Measurements from ENCODE around the gene GATAD2B.

GATAD2B gene

DNA sequence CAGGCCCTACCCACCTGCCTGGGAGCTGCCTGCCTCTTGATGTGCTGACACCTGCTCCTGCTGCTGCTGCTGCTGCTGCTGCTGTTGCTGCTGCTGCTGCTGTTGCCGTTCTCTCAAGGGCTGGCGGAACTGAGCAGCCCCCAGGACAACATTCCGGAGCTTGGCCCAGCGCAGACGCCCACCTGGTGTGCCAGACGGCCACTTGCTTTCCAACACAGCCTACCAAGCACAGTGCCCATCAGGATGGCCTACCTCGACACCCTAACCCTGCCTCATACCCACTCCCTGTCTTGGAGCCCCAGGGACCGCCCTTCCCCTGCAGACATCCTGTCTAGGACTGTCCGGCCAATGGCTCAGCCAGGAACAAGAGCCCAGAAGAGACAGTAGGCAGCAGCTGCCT is 12.0 kb upstream of the GATAD2B start:
- H3K27ac ChIP-seq (ENCODE audit: extremely low read depth, low read depth, low read length) = no peak overlapping the region
- no peaks in the 10 kb centered on the region for H3K4me1 ChIP-seq (ENCODE audit: control insufficient read depth, insufficient read depth, low read length)
- ChIA-PET POLR2A (interaction anchor here (1.4 kb wide), 1 partner anchor 11 kb away, joined by 6 read pairs; the partner anchor contains the start of gene GATAD2B), CTCF (interaction anchor here (0.6 to 1.2 kb wide), 3 partner anchors 11 to 20 kb away, joined by 3 read pairs; no protein-coding TSS in a partner anchor)
- H3K9me3 ChIP-seq (ENCODE audit: control insufficient read depth, insufficient read depth, low read depth, low read length) = no peaks in the 10 kb centered on the region
- peaks cover 4 to 88% of the 10 kb centered on the region in 2 experiments; a peak in 2 of 3 replicates for H3K36me3 ChIP-seq (ENCODE audit: control insufficient read depth in 2 of 2, insufficient read depth in 1 of 2, low read length in 2 of 2)
- TF ChIP-seq ZNF24 (tag by site-specific recombination; IDR thresholded peaks at IDR 0.05) (no peak), OSR2 (tag by site-specific recombination; IDR thresholded peaks at IDR 0.05) (peak; percentile 21; the same call in 1 of the 2 replicates)
- H3K4me3 ChIP-seq (ENCODE audit: low read depth, low read length) = no peak overlapping the region

DNA sequence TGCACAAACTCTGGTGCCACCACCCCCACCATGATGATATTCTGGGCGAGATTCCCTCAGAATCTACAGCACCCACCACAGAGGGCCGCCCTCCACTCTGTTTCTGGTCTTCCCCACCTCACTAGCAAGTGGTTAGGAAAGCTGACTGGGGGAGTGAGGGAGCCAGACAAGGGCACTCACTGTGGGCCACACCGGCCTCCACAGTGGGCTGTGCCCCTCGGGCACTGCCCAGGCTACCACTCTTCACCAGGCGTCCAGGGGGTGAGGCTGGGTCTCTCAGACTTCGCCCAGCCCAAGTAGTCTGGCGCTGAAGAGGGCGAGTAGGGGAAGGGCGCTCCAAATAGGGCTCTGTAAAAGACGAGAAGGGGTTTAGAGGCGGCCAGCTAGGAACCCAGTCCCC is 11.2 kb upstream of the GATAD2B start:
- Histone ChIP-seq H3K4me1 (ENCODE audit: control insufficient read depth, insufficient read depth, low read length) (no peaks in the 10 kb centered on the region), H3K9me3 (ENCODE audit: control insufficient read depth, insufficient read depth, low read depth, low read length) (no peaks in the 10 kb centered on the region), H3K4me3 (ENCODE audit: low read depth, low read length) (no peak overlapping the region), H3K27ac (ENCODE audit: extremely low read depth, low read depth, low read length) (no peak overlapping the region), H3K36me3 (ENCODE audit: control insufficient read depth in 2 of 2, insufficient read depth in 1 of 2, low read length in 2 of 2) (peaks cover 4 to 82% of the 10 kb centered on the region in 2 experiments; a peak in 2 of 3 replicates)
- ChIA-PET POLR2A (interaction anchor here (0.5 to 1.4 kb wide), 2 partner anchors 9 to 11 kb away, joined by 4 to 6 read pairs; partner anchors contain the start of gene GATAD2B), CTCF (interaction anchor here (0.6 to 1.2 kb wide), 3 partner anchors 11 to 21 kb away, joined by 3 read pairs; no protein-coding TSS in a partner anchor)
- no peak for TF ChIP-seq BCL11A (tag by site-specific recombination; IDR thresholded peaks at IDR 0.05; ENCODE audit: low read depth)
- TF ChIP-seq ZNF138 (tag by site-specific recombination; IDR thresholded peaks at IDR 0.05; ENCODE audit: borderline replicate concordance) = no peak
- TF ChIP-seq ZNF140 (tag by site-specific recombination; IDR thresholded peaks at IDR 0.05) = no peak
- no peak for TF ChIP-seq ZNF791 (tag by site-specific recombination; IDR thresholded peaks at IDR 0.05)
- TF ChIP-seq ZNF169 (tag by site-specific recombination; IDR thresholded peaks at IDR 0.05) = no peak
- TF ChIP-seq WT1 (tag by site-specific recombination; IDR thresholded peaks at IDR 0.05) = no peak
- no peak for TF ChIP-seq ZNF610 (tag by site-specific recombination; IDR thresholded peaks at IDR 0.05; ENCODE audit: borderline replicate concordance)
- TF ChIP-seq, protein P1, sequence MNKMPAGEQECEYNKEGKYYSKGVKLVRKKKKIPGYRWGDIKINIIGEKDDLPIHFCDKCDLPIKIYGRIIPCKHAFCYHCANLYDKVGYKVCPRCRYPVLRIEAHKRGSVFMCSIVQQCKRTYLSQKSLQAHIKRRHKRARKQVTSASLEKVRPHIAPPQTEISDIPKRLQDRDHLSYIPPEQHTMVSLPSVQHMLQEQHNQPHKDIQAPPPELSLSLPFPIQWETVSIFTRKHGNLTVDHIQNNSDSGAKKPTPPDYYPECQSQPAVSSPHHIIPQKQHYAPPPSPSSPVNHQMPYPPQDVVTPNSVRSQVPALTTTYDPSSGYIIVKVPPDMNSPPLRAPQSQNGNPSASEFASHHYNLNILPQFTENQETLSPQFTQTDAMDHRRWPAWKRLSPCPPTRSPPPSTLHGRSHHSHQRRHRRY (tag by site-specific recombination; IDR thresholded peaks at IDR 0.05) = no peak
- no peak for TF ChIP-seq FEZF1 (tag by site-specific recombination; IDR thresholded peaks at IDR 0.05)
- TF ChIP-seq, protein P2, sequence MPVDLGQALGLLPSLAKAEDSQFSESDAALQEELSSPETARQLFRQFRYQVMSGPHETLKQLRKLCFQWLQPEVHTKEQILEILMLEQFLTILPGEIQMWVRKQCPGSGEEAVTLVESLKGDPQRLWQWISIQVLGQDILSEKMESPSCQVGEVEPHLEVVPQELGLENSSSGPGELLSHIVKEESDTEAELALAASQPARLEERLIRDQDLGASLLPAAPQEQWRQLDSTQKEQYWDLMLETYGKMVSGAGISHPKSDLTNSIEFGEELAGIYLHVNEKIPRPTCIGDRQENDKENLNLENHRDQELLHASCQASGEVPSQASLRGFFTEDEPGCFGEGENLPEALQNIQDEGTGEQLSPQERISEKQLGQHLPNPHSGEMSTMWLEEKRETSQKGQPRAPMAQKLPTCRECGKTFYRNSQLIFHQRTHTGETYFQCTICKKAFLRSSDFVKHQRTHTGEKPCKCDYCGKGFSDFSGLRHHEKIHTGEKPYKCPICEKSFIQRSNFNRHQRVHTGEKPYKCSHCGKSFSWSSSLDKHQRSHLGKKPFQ (tag by site-specific recombination; IDR thresholded peaks at IDR 0.05) = no peak

DNA sequence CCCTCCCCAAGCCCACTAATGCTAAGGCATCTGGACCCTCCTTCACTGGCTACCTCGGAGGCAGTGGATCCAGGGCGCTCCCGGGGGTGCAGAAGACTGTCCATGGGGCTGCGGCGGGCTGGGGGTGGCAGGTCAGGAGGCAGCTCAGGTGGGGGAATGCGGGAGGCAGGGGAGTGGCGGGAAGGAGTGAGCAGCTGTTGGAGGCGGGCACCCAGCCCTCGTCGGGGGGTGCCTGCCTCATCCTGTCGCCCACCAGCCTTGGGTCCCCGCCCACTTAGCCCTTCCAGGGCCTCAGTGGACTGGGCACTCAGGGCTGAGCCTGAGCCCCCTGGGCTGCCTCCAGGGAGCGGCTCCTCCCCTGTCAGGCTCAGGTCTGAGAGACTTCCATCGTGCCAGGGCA is 10.7 kb upstream of the GATAD2B start:
- peaks cover 4 to 78% of the 10 kb centered on the region in 2 experiments; a peak in 2 of 3 replicates for H3K36me3 ChIP-seq (ENCODE audit: control insufficient read depth in 2 of 2, insufficient read depth in 1 of 2, low read length in 2 of 2)
- ChIA-PET POLR2A (interaction anchor here (0.5 to 0.6 kb wide), 2 partner anchors 9 to 39 kb away, joined by 4 read pairs; no protein-coding TSS in a partner anchor), CTCF (no interaction called here)
- no peak for TF ChIP-seq ZNF146 (tag by site-specific recombination; IDR thresholded peaks at IDR 0.05)
- TF ChIP-seq BCL11B (tag by site-specific recombination; IDR thresholded peaks at IDR 0.05; ENCODE audit: low read depth) = no peak
- TF ChIP-seq ZNF514 (tag by site-specific recombination; IDR thresholded peaks at IDR 0.05) = no peak
- TF ChIP-seq ZNF501 (tag by site-specific recombination; IDR thresholded peaks at IDR 0.05) = no peak
- no peak for TF ChIP-seq ZNF132 (tag by site-specific recombination; IDR thresholded peaks at IDR 0.05; ENCODE audit: borderline replicate concordance)
- no peak for TF ChIP-seq ZNF768 (tag by site-specific recombination; IDR thresholded peaks at IDR 0.05)
- no peak for TF ChIP-seq GLIS2 (tag by site-specific recombination; IDR thresholded peaks at IDR 0.05)
- TF ChIP-seq GLI2 (tag by site-specific recombination; IDR thresholded peaks at IDR 0.05; ENCODE audit: borderline replicate concordance, low read depth) = no peak
- TF ChIP-seq, protein P3, sequence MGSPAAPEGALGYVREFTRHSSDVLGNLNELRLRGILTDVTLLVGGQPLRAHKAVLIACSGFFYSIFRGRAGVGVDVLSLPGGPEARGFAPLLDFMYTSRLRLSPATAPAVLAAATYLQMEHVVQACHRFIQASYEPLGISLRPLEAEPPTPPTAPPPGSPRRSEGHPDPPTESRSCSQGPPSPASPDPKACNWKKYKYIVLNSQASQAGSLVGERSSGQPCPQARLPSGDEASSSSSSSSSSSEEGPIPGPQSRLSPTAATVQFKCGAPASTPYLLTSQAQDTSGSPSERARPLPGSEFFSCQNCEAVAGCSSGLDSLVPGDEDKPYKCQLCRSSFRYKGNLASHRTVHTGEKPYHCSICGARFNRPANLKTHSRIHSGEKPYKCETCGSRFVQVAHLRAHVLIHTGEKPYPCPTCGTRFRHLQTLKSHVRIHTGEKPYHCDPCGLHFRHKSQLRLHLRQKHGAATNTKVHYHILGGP (tag by site-specific recombination; IDR thresholded peaks at IDR 0.05) = no peak
- TF ChIP-seq, protein P4, sequence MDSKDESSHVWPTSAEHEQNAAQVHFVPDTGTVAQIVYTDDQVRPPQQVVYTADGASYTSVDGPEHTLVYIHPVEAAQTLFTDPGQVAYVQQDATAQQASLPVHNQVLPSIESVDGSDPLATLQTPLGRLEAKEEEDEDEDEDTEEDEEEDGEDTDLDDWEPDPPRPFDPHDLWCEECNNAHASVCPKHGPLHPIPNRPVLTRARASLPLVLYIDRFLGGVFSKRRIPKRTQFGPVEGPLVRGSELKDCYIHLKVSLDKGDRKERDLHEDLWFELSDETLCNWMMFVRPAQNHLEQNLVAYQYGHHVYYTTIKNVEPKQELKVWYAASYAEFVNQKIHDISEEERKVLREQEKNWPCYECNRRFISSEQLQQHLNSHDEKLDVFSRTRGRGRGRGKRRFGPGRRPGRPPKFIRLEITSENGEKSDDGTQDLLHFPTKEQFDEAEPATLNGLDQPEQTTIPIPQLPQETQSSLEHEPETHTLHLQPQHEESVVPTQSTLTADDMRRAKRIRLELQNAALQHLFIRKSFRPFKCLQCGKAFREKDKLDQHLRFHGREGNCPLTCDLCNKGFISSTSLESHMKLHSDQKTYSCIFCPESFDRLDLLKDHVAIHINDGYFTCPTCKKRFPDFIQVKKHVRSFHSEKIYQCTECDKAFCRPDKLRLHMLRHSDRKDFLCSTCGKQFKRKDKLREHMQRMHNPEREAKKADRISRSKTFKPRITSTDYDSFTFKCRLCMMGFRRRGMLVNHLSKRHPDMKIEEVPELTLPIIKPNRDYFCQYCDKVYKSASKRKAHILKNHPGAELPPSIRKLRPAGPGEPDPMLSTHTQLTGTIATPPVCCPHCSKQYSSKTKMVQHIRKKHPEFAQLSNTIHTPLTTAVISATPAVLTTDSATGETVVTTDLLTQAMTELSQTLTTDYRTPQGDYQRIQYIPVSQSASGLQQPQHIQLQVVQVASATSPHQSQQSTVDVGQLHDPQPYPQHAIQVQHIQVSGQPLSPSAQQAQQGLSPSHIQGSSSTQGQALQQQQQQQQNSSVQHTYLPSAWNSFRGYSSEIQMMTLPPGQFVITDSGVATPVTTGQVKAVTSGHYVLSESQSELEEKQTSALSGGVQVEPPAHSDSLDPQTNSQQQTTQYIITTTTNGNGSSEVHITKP (tag by site-specific recombination; IDR thresholded peaks at IDR 0.05) = no peak
- no peak for TF ChIP-seq ZNF529 (tag by site-specific recombination; IDR thresholded peaks at IDR 0.05; ENCODE audit: insufficient replicate concordance)
- no peak for TF ChIP-seq ZNF114 (tag by site-specific recombination; IDR thresholded peaks at IDR 0.05)
- TF ChIP-seq KLF16 (tag by site-specific recombination; IDR thresholded peaks at IDR 0.05) = no peak
- no peak for TF ChIP-seq ZNF24 (tag by site-specific recombination; IDR thresholded peaks at IDR 0.05)

More for the DNA sequence above, 10.7 kb upstream of the GATAD2B start:
- Histone ChIP-seq H3K27ac (ENCODE audit: extremely low read depth, low read depth, low read length) (no peak overlapping the region), H3K9me3 (ENCODE audit: control insufficient read depth, insufficient read depth, low read depth, low read length) (no peaks in the 10 kb centered on the region), H3K4me3 (ENCODE audit: low read depth, low read length) (no peak overlapping the region), H3K4me1 (ENCODE audit: control insufficient read depth, insufficient read depth, low read length) (no peaks in the 10 kb centered on the region)
